Gastrocnemius medialis (tissue), 4 donors: ENCODE data around the gene FRS2. TPM values are rescaled to one million over a fixed set of nuclear protein-coding genes. Genes with fewer than 3 reads are reported as not detected.

ENCODE experiments used
- ATAC-seq, 2 donors: fragments of 150-250 bp; one replicate each; pipeline ENCODE4 v1.9.1; 2016
- DNase-seq, 2 donors: peaks; one replicate each; pipeline ENCODE4 v3.0.0-alpha.2; 2019
- H3K27ac ChIP-seq, 4 donors: fragments of 200-600 bp; sonication (generic); 1 replicate in 1 of 4; 2 replicates in 3 of 4; pipeline ENCODE4 v1.5.1; 2016 to 2018; ENCODE audit warnings: mild to moderate bottlenecking in 2 of 4, moderate library complexity in 1 of 4
- H3K27me3 ChIP-seq, 3 donors: fragments of 200-600 bp; sonication (generic) in 2 of 3; 1 replicate in 1 of 3; 2 replicates in 2 of 3; pipeline versions ENCODE4 v1.5.1 to v1.6.0; 2016 to 2019; ENCODE audit warnings: mild to moderate bottlenecking in 1 of 3, moderate library complexity in 1 of 3
- H3K36me3 ChIP-seq, 2 donors: fragments of 200-600 bp; sonication (generic) in 1 of 2; one replicate each; pipeline ENCODE4 v1.5.1; 2017 to 2018
- H3K4me1 ChIP-seq, 2 donors: fragments of 200-600 bp; sonication (generic) in 1 of 2; one replicate each; pipeline ENCODE4 v1.5.1; 2016 to 2017; ENCODE audit warnings: mild to moderate bottlenecking in 2 of 2
- H3K4me3 ChIP-seq, 4 donors: fragments of 200-600 bp; sonication (generic) in 3 of 4; 1 replicate in 1 of 4; 2 replicates in 3 of 4; pipeline ENCODE4 v1.5.1; 2016 to 2019; ENCODE audit warnings: mild to moderate bottlenecking in 2 of 4
- H3K9me3 ChIP-seq, 3 donors: fragments of 200-600 bp; sonication (generic) in 2 of 3; 1 replicate in 1 of 3; 2 replicates in 2 of 3; pipeline ENCODE4 v1.5.1; 2016 to 2019
- POLR2A ChIP-seq, 2 donors: fragments of 450-650 bp; IDR thresholded peaks; one replicate each; pipeline ENCODE4 v1.6.1; 2017; ENCODE audit warnings: antibody characterized with exemption in 2 of 2, mild to moderate bottlenecking in 2 of 2, moderate library complexity in 2 of 2
- in situ Hi-C, 4 donors: fragments of 200-750 bp; cut with MboI; loops; one replicate each; pipeline versions ENCODE4 v1.15.0 to v1.8.0; 2017; ENCODE audit warnings: low sequenced_read_pairs in 4 of 4
- intact Hi-C: fragments of 100-400 bp; cut with DNase I; formaldehyde crosslinking; loops from one replicate; pipeline ENCODE4 v1.15.1; 2023; ENCODE audit warnings: low total_unique reads
- total RNA-seq, 4 donors: library from RNA; depleted of rRNA; stranded (reverse); fragments of >200 nt; gene quantifications; one replicate each; pipeline versions ENCODE4 v1.1.0 to v1.2.3, GENCODE V29; 2016
- TF ChIP-seq, protein P1 (sequence below), 5 experiments: fragments of 450-650 bp in 3 of 5; fragments of 200-600 bp in 2 of 5; sonication (generic) in 2 of 5; IDR thresholded peaks in 4 of 5; conservative IDR thresholded peaks in 1 of 5; 1 replicate in 4 of 5; 2 replicates in 1 of 5; pipeline ENCODE4 v1.5.1; 2016 to 2019; ENCODE audit warnings: antibody characterized with exemption in 5 of 5, mild to moderate bottlenecking in 3 of 5, moderate library complexity in 3 of 5

FRS2 gene
- total RNA-seq, 4 donors from 2014 or later: 21.0 to 32.1 (median 21.3) TPM

DNA sequence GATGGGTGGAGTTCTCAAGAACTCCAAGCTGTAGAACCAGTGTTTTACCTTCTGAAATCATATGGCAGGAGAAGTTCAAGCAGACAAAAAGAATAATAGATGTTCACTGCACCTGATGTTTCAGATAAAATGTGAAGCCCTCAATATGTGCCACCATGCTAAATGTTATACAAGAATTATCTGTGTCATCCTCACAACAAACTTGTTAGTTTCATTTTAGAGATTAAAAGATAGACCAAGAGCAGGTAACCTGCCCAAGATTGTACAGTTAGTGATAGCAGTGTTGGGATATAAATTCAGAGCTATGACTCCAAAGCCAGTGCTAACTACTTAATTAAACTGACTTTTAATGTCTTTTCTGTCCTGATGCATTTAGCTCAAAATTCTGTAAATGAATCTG, 44.7 kb downstream of the FRS2 start:
- TF ChIP-seq, protein P1, sequence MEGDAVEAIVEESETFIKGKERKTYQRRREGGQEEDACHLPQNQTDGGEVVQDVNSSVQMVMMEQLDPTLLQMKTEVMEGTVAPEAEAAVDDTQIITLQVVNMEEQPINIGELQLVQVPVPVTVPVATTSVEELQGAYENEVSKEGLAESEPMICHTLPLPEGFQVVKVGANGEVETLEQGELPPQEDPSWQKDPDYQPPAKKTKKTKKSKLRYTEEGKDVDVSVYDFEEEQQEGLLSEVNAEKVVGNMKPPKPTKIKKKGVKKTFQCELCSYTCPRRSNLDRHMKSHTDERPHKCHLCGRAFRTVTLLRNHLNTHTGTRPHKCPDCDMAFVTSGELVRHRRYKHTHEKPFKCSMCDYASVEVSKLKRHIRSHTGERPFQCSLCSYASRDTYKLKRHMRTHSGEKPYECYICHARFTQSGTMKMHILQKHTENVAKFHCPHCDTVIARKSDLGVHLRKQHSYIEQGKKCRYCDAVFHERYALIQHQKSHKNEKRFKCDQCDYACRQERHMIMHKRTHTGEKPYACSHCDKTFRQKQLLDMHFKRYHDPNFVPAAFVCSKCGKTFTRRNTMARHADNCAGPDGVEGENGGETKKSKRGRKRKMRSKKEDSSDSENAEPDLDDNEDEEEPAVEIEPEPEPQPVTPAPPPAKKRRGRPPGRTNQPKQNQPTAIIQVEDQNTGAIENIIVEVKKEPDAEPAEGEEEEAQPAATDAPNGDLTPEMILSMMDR (IDR thresholded peaks at IDR 0.05 in 4 of 5, conservative IDR thresholded peaks at IDR 0.05 in 1 of 5): no peak
- TF ChIP-seq POLR2A (IDR thresholded peaks at IDR 0.05): no peak
- Histone ChIP-seq H3K27ac (no peak overlapping the region), H3K9me3 (no peaks in the 10 kb centered on the region), H3K27me3 (no peaks in the 10 kb centered on the region), H3K4me1 (peaks cover 49 to 58% of the 10 kb centered on the region in 2 donors), H3K4me3 (no peak overlapping the region), H3K36me3 (no peaks in the 10 kb centered on the region)
- no peak for DNase-seq
- no peak for ATAC-seq
- intact Hi-C loops: no loop called here
- in situ Hi-C loops: no loop called here

DNA sequence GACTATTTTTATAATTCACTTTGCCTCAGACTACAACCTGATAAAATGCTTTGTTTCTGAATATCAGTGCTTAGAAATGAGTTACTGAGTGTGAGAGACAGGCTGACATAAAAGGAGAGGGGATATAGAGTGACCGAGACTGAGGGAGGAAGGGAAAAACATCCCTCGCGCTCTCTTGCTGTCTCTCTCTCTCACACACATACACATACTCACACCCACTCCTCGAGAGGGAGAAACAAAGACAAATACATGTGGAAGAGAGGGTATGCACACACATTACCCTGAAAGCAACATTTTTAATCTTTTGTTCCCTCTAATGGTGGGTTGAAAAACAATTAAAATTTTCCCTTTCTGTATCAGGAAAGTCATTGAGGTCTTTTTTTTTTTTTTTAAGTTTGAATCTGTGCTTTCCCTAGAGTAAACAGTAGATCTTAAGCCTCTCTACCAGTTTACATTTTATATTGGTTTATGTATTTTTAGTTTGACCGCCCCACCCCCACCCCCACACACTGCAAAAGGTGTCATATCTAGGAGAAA, 45.3 kb downstream of the FRS2 start:
- no peak for TF ChIP-seq POLR2A (IDR thresholded peaks at IDR 0.05)
- in situ Hi-C loops (no loop called here), intact Hi-C loops (no loop called here)
- H3K9me3 ChIP-seq: no peaks in the 10 kb centered on the region
- H3K4me1 ChIP-seq: peaks cover 44 to 56% of the 10 kb centered on the region in 2 donors
- no peak overlapping the region for H3K4me3 ChIP-seq
- H3K36me3 ChIP-seq: no peaks in the 10 kb centered on the region
- no peak overlapping the region for H3K27ac ChIP-seq
- ATAC-seq (no peak), DNase-seq (no peak)
- no peaks in the 10 kb centered on the region for H3K27me3 ChIP-seq

DNA sequence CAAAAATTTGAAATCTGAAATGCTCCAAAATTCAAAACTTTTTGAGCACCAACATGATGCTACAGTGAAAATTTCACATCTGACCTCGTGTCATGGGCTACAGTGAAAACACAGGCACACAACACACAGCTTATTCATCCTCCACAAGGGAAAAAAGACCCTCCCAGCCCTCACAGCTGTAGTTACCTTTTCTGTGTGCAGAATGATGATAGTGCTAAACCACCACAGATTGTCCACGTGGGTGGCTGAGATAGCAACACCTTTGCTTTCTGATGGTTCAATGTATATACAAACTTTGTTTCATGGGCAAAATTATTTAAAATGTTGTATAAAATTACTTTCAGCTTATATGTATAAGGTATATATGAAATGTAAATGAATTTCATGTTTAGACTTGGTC, 46.8 kb downstream of the FRS2 start:
- intact Hi-C loops: no loop called here
- Histone ChIP-seq H3K27ac (no peak overlapping the region), H3K4me1 (peaks cover 29 to 42% of the 10 kb centered on the region in 2 donors), H3K36me3 (no peaks in the 10 kb centered on the region), H3K27me3 (no peaks in the 10 kb centered on the region), H3K4me3 (no peak overlapping the region), H3K9me3 (no peaks in the 10 kb centered on the region)
- TF ChIP-seq, protein P1 (IDR thresholded peaks at IDR 0.05 in 4 of 5, conservative IDR thresholded peaks at IDR 0.05 in 1 of 5): no peak
- no peak for TF ChIP-seq POLR2A (IDR thresholded peaks at IDR 0.05)
- ATAC-seq: no peak
- no peak for DNase-seq
- in situ Hi-C loops: no loop called here

DNA sequence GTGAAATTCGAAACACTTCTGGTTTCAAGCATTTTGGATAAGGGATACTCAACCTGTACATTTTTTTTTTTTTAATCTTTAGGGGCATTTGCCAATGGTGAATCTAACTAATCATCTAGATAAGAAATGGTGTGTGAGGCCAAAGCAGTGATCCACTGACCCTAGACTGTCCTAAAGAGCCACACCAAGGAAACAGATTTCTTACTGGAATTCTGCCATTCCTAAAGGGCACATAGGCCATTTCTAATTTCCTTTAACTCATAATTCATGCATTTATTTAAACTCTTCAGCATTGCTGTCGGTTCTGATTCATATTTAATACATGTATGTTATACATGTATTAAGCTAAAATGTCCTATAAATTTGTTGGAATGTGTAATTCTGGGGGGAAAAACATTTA, 47.2 kb downstream of the FRS2 start:
- H3K9me3 ChIP-seq: no peaks in the 10 kb centered on the region
- in situ Hi-C loops (no loop called here), intact Hi-C loops (no loop called here)
- no peak for ATAC-seq
- no peak overlapping the region for H3K27ac ChIP-seq
- H3K36me3 ChIP-seq: no peaks in the 10 kb centered on the region
- no peaks in the 10 kb centered on the region for H3K27me3 ChIP-seq
- DNase-seq: no peak
- H3K4me3 ChIP-seq: no peak overlapping the region
- TF ChIP-seq POLR2A (IDR thresholded peaks at IDR 0.05): no peak
- TF ChIP-seq, protein P1 (IDR thresholded peaks at IDR 0.05 in 4 of 5, conservative IDR thresholded peaks at IDR 0.05 in 1 of 5): no peak
- peaks cover 25 to 38% of the 10 kb centered on the region in 2 donors for H3K4me1 ChIP-seq

DNA sequence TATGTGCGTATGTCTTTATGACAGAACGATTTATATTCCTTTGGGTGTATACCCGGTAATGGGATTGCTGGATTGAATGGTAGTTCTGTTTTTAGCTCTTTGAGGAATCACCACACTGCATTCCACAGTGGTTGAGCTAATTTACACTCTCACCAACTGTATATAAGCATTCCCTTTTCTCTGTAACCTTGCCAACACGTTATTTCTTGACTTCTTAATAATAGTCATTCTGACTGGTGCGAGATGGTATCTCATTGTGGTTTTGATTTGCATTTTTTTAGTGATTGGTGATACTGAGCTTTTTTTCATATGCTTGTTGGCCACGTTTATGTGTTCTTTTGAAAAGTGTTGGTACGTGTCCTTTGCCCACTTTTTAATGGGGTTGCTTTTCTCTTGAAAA, 49.7 kb downstream of the FRS2 start:
- DNase-seq (no peak), ATAC-seq (no peak)
- Histone ChIP-seq H3K27ac (no peak overlapping the region), H3K27me3 (no peaks in the 10 kb centered on the region), H3K9me3 (no peaks in the 10 kb centered on the region), H3K4me3 (no peak overlapping the region), H3K36me3 (no peaks in the 10 kb centered on the region), H3K4me1 (peaks cover 3 to 13% of the 10 kb centered on the region in 2 donors)
- in situ Hi-C loops (no loop called here), intact Hi-C loops (no loop called here)
- TF ChIP-seq, protein P1 (IDR thresholded peaks at IDR 0.05 in 4 of 5, conservative IDR thresholded peaks at IDR 0.05 in 1 of 5): no peak
- no peak for TF ChIP-seq POLR2A (IDR thresholded peaks at IDR 0.05)
